ENCODE results near the gene OCEL1.

The OCEL1 gene

GRCh38 chr19:17200408-17201079 lies 25.5 kb upstream of the OCEL1 start:
- no peak for DNase-seq (ENCODE audit: low spot score)
- ChIA-PET POLR2A (ENCODE audit: low non-redundant PET) (no interaction called here), CTCF (interaction anchor here (0.6 kb wide), 2 partner anchors 23 to 108 kb away, joined by 3 to 6 read pairs; no protein-coding TSS in a partner anchor)
- peak overlapping the region; percentile 18 for H3K27ac ChIP-seq
- no peak for TF ChIP-seq CTCF (conservative IDR thresholded peaks at IDR 0.05; ENCODE audit: low read depth)

GRCh38 chr19:17202249-17202648 lies 23.8 kb upstream of the OCEL1 start:
- no peak overlapping the region for H3K27ac ChIP-seq
- POLR2A ChIA-PET (ENCODE audit: low non-redundant PET) = no interaction called here
- no peak for TF ChIP-seq CTCF (conservative IDR thresholded peaks at IDR 0.05; ENCODE audit: low read depth)
- CTCF ChIA-PET = no interaction called here
- peak; percentile 58 for DNase-seq (ENCODE audit: low spot score)

- ChIA-PET CTCF (no interaction called here), POLR2A (ENCODE audit: low non-redundant PET) (no interaction called here)
- TF ChIP-seq CTCF (conservative IDR thresholded peaks at IDR 0.05; ENCODE audit: low read depth) = no peak
- DNase-seq (ENCODE audit: low spot score) = no peak
- no peak overlapping the region for H3K27ac ChIP-seq
These were observed 23.3 kb upstream of the OCEL1 start for GRCh38 chr19:17202713-17203112.

GRCh38 chr19:17205237-17206140 lies 20.5 kb upstream of the OCEL1 start:
- peak; percentile 38 for DNase-seq (ENCODE audit: low spot score)
- H3K27ac ChIP-seq = 0 out of 2 replicates have a peak overlapping the region, but pooled peaks have one; percentile 10
- TF ChIP-seq CTCF (conservative IDR thresholded peaks at IDR 0.05; ENCODE audit: low read depth) = peak; percentile 61
- CTCF ChIA-PET = interaction anchor here (0.5 to 1.2 kb wide), 2 partner anchors 9 to 183 kb away, joined by 3 read pairs; no protein-coding TSS in a partner anchor
- POLR2A ChIA-PET (ENCODE audit: low non-redundant PET) = no interaction called here

GRCh38 chr19:17206736-17207581 lies 19.1 kb upstream of the OCEL1 start:
- no peak for DNase-seq (ENCODE audit: low spot score)
- CTCF ChIA-PET = interaction anchor here (0.6 kb wide), 1 partner anchor 75 kb away, joined by 6 read pairs; no protein-coding TSS in a partner anchor
- POLR2A ChIA-PET (ENCODE audit: low non-redundant PET) = interaction anchor here (0.7 kb wide), 1 partner anchor 27 kb away, joined by 5 read pairs; no protein-coding TSS in a partner anchor
- no peak overlapping the region for H3K27ac ChIP-seq
- TF ChIP-seq CTCF (conservative IDR thresholded peaks at IDR 0.05; ENCODE audit: low read depth) = no peak
